OCI-LY1 (cell line): ENCODE data around the gene NIT1.

Experiments
- H2AFZ ChIP-seq: fragments of 200-600 bp; sonication (generic), shearing (Covaris generic); 2 replicates; pipeline ENCODE4 v1.6.0; 2014; ENCODE audit warnings: antibody characterized with exemption, mild to moderate bottlenecking, low read length
- H3F3A ChIP-seq: fragments of 200-600 bp; sonication (generic), shearing (Covaris generic); 2 replicates; pipeline ENCODE4 v1.6.0; 2014; ENCODE audit warnings: mild to moderate bottlenecking, antibody characterized with exemption, low read length, moderate library complexity; ENCODE audit not compliant: insufficient read depth
- H3K27ac ChIP-seq: fragments of 200-600 bp; sonication (generic); 2 replicates; pipeline ENCODE4 v1.5.1; 2014; ENCODE audit warnings: low read length, mixed run types, mild to moderate bottlenecking, low read depth; ENCODE audit not compliant: poor library complexity, severe bottlenecking
- H3K27me3 ChIP-seq: fragments of 200-600 bp; sonication (generic); 2 replicates; pipeline ENCODE4 v1.6.0; 2014; ENCODE audit warnings: antibody characterized with exemption, mild to moderate bottlenecking, low read length, moderate library complexity; ENCODE audit not compliant: insufficient read depth
- H3K36me3 ChIP-seq: fragments of 200-600 bp; sonication (generic); 2 replicates; pipeline ENCODE4 v1.6.1; 2014; ENCODE audit warnings: mild to moderate bottlenecking, antibody characterized with exemption, low read length, moderate library complexity, mixed read lengths; ENCODE audit not compliant: insufficient read depth
- H3K4me1 ChIP-seq: fragments of 200-600 bp; sonication (generic); 2 replicates; pipeline ENCODE4 v1.5.1; 2014; ENCODE audit warnings: mild to moderate bottlenecking, low read length, moderate library complexity; ENCODE audit not compliant: insufficient read depth, severe bottlenecking
- H3K4me2 ChIP-seq: fragments of 200-600 bp; sonication (generic), shearing (Covaris generic); 2 replicates; pipeline ENCODE4 v1.6.1; 2014; ENCODE audit warnings: low read length
- H3K4me3 ChIP-seq: fragments of 200-600 bp; sonication (generic); 2 replicates; pipeline ENCODE4 v1.5.1; 2014; ENCODE audit warnings: low read length, low read depth, mild to moderate bottlenecking, mixed read lengths; ENCODE audit not compliant: poor library complexity, severe bottlenecking
- H3K79me2 ChIP-seq: fragments of 200-600 bp; shearing (Covaris generic); 2 replicates; pipeline ENCODE4 v1.6.1; 2016; ENCODE audit warnings: mixed run types, low read length, mixed read lengths; ENCODE audit not compliant: insufficient read depth
- H3K9ac ChIP-seq: fragments of 200-600 bp; sonication (generic), shearing (Covaris generic); 2 replicates; pipeline ENCODE4 v1.6.1; 2014; ENCODE audit warnings: mild to moderate bottlenecking, low read length, mixed read lengths
- H3K9me2 ChIP-seq: fragments of 200-600 bp; sonication (generic), shearing (Covaris generic); 2 replicates; pipeline ENCODE4 v1.6.1; 2014; ENCODE audit warnings: low read depth, mild to moderate bottlenecking, low read length, mixed read lengths
- H3K9me3 ChIP-seq: fragments of 200-600 bp; shearing (Covaris generic); 2 replicates; pipeline ENCODE4 v1.6.1; 2014; ENCODE audit warnings: low read length, mixed read lengths
- H4K20me1 ChIP-seq: fragments of 200-600 bp; sonication (generic), shearing (Covaris generic); 2 replicates; pipeline ENCODE4 v1.6.0; 2016; ENCODE audit warnings: mild to moderate bottlenecking, low read length; ENCODE audit not compliant: insufficient read depth
- CTCF ChIP-seq: fragments of 200-600 bp; sonication (generic), shearing (Covaris generic); IDR thresholded peaks from 2 replicates; pipeline ENCODE4 v1.5.1; 2017; ENCODE audit warnings: mild to moderate bottlenecking, antibody characterized with exemption, low read length, moderate library complexity, mixed read lengths
- EZH2 ChIP-seq: fragments of 200-600 bp; sonication (generic), shearing (Covaris generic); IDR thresholded peaks from 2 replicates; pipeline ENCODE4 v1.8.0; 2017; ENCODE audit warnings: borderline replicate concordance, mixed run types, mild to moderate bottlenecking, antibody characterized with exemption, low read length, moderate library complexity, mixed read lengths

The NIT1 gene

GRCh38 chr1:161080441-161081405 lies 37.2 kb upstream of the NIT1 start:
- Histone ChIP-seq H4K20me1 (no peaks in the 10 kb centered on the region), H3K36me3 (no peaks in the 10 kb centered on the region), H3K9me3 (no peaks in the 10 kb centered on the region), H3K4me3 (no peak overlapping the region), H2AFZ (no peak overlapping the region), H3K27me3 (no peaks in the 10 kb centered on the region; the same call in 1 of the 2 replicates), H3K9ac (no peak overlapping the region), H3K9me2 (no peaks in the 10 kb centered on the region), H3K27ac (no peak overlapping the region), H3K79me2 (no peaks in the 10 kb centered on the region), H3K4me1 (no peaks in the 10 kb centered on the region), H3F3A (no peaks in the 10 kb centered on the region), H3K4me2 (no peak overlapping the region)
- TF ChIP-seq CTCF: no peak
- no peak for TF ChIP-seq EZH2

GRCh38 chr1:161081519-161081918 lies 36.4 kb upstream of the NIT1 start:
- Histone ChIP-seq H3K9ac (no peak overlapping the region), H3K27me3 (no peaks in the 10 kb centered on the region; the same call in 1 of the 2 replicates), H4K20me1 (no peaks in the 10 kb centered on the region), H3K9me3 (no peaks in the 10 kb centered on the region), H3K36me3 (no peaks in the 10 kb centered on the region), H2AFZ (no peak overlapping the region), H3K79me2 (no peaks in the 10 kb centered on the region), H3K9me2 (no peaks in the 10 kb centered on the region), H3K4me2 (no peak overlapping the region), H3K4me1 (no peaks in the 10 kb centered on the region), H3F3A (no peaks in the 10 kb centered on the region), H3K4me3 (no peak overlapping the region), H3K27ac (no peak overlapping the region)
- no peak for TF ChIP-seq CTCF
- no peak for TF ChIP-seq EZH2

- Histone ChIP-seq H3F3A (no peaks in the 10 kb centered on the region), H3K9me2 (no peaks in the 10 kb centered on the region), H3K36me3 (no peaks in the 10 kb centered on the region), H3K4me3 (no peak overlapping the region), H3K27me3 (no peaks in the 10 kb centered on the region; the same call in 1 of the 2 replicates), H3K9me3 (no peaks in the 10 kb centered on the region), H3K4me2 (no peak overlapping the region), H2AFZ (no peak overlapping the region), H3K27ac (no peak overlapping the region), H3K4me1 (no peaks in the 10 kb centered on the region), H3K79me2 (no peaks in the 10 kb centered on the region), H4K20me1 (no peaks in the 10 kb centered on the region), H3K9ac (no peak overlapping the region)
- no peak for TF ChIP-seq EZH2
- TF ChIP-seq CTCF: no peak
Observed at GRCh38 chr1:161082483-161082882, 35.4 kb upstream of the NIT1 start.
